ENCODE data around the gene CYTH4. TPM values are rescaled to one million over a fixed set of nuclear protein-coding genes. Genes with fewer than 3 reads are reported as not detected.

Gene CYTH4
- total RNA-seq, 4 donors from 2014 or later: 1.9 to 10.3 (median 3.4) TPM

DNA sequence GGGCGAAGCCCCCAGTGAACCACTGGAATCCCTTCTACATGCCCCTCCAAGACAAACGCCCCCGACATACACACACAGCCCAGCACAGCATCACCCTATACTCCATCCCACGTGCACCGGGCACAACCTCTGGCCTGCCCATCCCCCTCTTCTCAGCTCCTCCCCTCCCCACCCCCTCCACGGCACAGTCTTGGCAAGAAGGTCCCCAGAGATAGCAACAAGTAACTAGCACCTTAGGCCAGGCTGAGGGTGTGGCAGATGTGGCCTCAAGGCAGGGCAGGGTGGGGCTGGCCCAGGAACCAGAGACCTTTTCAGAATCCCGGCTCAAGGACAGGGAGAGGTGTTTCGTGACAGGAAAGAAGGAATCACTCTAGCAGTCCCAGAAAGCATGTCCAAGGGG, 54.3 kb downstream of the CYTH4 start:
- Histone ChIP-seq H3K27ac (no peak overlapping the region), H3K9me3 (no peaks in the 10 kb centered on the region), H3K4me1 (peaks cover 0 to 12% (median 4%) of the 10 kb centered on the region in 3 donors), H3K4me3 (no peak overlapping the region), H3K27me3 (peaks cover 0 to 100% (median 37%) of the 10 kb centered on the region in 4 donors), H3K36me3 (no peaks in the 10 kb centered on the region)
- WGBS, 2 donors: 64 to 72% methylated on average over 6 to 7 of the region's 8 CpGs
- DNase-seq: no peak
- intact Hi-C loops (cut with DNase I): no loop called here
- TF ChIP-seq POLR2A (IDR thresholded peaks at IDR 0.05): no peak
- TF ChIP-seq, protein P1, sequence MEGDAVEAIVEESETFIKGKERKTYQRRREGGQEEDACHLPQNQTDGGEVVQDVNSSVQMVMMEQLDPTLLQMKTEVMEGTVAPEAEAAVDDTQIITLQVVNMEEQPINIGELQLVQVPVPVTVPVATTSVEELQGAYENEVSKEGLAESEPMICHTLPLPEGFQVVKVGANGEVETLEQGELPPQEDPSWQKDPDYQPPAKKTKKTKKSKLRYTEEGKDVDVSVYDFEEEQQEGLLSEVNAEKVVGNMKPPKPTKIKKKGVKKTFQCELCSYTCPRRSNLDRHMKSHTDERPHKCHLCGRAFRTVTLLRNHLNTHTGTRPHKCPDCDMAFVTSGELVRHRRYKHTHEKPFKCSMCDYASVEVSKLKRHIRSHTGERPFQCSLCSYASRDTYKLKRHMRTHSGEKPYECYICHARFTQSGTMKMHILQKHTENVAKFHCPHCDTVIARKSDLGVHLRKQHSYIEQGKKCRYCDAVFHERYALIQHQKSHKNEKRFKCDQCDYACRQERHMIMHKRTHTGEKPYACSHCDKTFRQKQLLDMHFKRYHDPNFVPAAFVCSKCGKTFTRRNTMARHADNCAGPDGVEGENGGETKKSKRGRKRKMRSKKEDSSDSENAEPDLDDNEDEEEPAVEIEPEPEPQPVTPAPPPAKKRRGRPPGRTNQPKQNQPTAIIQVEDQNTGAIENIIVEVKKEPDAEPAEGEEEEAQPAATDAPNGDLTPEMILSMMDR (IDR thresholded peaks at IDR 0.05): no peak

DNA sequence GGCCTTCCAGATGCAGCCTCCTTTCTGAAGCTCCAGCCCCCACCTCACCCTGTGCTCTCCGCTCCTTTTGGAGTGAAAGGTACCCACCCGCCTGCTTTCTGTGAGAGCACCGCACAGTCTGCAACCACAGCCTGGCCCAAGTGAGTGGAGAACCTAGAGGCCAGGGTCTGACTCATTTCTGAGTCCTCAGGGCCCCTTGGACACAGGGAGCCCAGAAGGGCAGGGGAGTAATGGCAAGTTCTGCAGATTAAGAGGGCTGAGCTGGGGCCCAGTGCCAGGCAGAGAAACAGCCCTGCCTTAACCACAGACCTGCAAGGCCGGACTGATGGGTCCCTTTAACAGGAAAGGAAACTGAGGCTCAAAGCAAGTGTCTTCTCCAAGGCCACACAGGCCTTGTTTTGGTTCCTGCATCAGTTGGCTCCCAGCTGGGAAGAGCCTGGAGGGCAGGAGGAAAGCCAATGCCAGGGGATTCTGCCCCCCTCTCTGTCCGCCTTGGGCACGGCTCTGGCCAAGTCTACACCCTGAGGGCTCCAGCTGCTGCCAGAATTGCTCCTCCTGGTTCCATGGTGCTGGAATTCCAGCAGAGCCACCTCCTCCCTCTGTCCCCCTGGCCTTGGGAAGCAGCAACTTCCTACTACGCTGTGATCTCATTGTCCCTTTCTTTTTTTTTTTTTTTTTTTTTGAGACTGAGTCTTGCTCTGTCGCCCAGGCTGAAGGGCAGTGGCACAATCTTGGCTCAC, 55.1 kb downstream of the CYTH4 start:
- intact Hi-C loops (cut with DNase I): no loop called here
- Histone ChIP-seq H3K4me3 (no peak overlapping the region), H3K9me3 (no peaks in the 10 kb centered on the region), H3K4me1 (peaks cover 0 to 12% (median 4%) of the 10 kb centered on the region in 3 donors), H3K27ac (no peak overlapping the region), H3K36me3 (no peaks in the 10 kb centered on the region), H3K27me3 (peaks cover 0 to 100% (median 35%) of the 10 kb centered on the region in 4 donors)
- no peak for TF ChIP-seq POLR2A (IDR thresholded peaks at IDR 0.05)
- TF ChIP-seq, protein P1 (IDR thresholded peaks at IDR 0.05): no peak
- DNase-seq: no peak
- WGBS, 2 donors: 46 to 53% methylated on average over 4 to 7 of the region's 8 CpGs

DNA sequence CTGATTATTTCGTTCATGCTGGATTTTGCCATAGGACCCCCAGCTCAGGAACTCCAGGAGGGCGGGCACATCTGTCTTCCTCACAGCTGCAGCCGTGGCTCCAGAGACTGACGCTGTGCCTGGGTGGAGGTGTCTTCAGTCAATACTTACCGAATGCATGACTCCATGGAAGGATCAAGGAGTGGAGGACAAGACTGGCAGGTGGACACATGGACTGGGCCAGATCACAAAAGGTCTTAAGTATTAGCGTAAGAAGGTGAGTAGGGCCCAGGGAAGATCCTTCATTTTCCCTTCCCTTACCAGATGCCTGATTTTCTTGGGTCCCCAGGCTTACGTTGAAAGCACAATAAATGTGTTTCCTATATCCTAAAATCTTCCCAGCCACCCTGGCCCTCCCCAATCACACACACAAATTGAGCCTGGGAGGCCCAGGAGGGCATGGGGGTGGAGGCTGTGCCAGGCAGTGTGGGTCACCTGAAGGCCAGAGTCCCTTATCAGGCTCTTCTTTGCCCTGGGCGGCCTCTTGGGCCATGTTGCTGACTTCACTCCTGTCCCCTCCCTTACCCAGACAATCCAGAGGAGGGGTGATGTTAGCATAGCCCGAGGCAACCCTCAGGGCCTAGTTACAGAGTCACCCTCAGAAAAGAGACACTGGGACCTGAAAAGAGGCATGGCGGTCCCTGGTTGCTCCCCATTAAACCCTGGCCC, 56.4 kb downstream of the CYTH4 start:
- Histone ChIP-seq H3K4me3 (no peak overlapping the region), H3K27ac (no peak overlapping the region), H3K27me3 (peaks cover 0 to 100% (median 22%) of the 10 kb centered on the region in 4 donors), H3K4me1 (peaks cover 0 to 12% (median 4%) of the 10 kb centered on the region in 3 donors), H3K9me3 (no peaks in the 10 kb centered on the region), H3K36me3 (no peaks in the 10 kb centered on the region)
- DNase-seq: no peak
- intact Hi-C loops (cut with DNase I): no loop called here
- 83 to 90% methylated on average over 4 to 5 of the region's 10 CpGs for WGBS, 2 donors
- no peak for TF ChIP-seq POLR2A (IDR thresholded peaks at IDR 0.05)
- TF ChIP-seq, protein P1 (IDR thresholded peaks at IDR 0.05): no peak

DNA sequence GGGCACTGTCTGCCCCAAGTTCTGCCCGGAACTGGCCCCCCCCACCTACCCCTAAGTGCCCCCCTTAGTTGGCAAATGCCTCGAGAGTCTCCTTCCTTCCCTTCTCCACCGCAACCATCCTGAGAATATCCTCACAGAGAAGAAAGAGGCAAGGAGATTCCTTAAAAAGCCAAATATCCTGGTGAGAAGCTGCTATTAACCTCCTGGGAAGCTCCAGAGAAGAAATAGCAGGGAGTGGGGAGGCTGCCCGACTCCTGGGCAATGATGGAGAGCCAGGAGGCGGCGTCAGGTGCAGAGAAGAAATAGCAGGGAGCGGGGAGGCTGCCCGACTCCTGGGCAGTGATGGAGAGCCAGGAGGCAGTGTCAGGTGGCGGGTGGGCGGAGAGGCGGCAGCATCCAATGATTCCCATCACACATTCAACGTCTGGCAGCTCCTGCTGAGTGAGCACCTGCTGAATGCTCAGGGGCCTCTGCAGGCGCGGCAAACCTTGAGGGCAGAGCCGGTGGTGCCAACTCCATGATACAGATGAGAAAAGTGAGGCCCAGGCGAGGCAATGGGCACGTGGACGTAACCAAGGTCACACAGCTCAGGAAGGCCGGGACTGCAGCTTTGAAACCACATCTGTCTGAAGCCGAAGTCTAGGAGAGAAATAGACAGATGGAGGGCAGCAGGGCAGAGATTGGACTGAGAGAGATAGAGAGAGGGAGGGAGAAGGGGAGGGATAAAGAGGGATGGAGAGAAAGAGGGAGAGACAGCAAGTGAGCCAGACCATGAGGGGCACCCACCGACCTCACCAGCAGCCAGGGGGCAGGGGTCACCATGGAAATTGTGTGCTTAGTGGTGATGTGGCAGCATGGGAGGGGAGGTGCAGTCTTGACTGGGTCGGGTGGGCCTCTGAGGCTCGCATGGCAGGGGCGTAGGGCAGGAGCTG, 58.3 kb downstream of the CYTH4 start:
- 32 to 42% methylated on average over 14 to 23 of the region's 24 CpGs for WGBS, 2 donors
- Histone ChIP-seq H3K27ac (no peak overlapping the region), H3K9me3 (no peaks in the 10 kb centered on the region), H3K4me1 (peaks cover 0 to 2% (median 0%) of the 10 kb centered on the region in 3 donors), H3K4me3 (no peak overlapping the region), H3K36me3 (no peaks in the 10 kb centered on the region), H3K27me3 (peaks cover 0 to 94% (median 4%) of the 10 kb centered on the region in 4 donors)
- no peak for TF ChIP-seq POLR2A (IDR thresholded peaks at IDR 0.05)
- TF ChIP-seq, protein P1 (IDR thresholded peaks at IDR 0.05): no peak
- intact Hi-C loops (cut with DNase I): no loop called here
- no peak for DNase-seq
